Measurements from ENCODE around the gene CCDC116.

The CCDC116 gene

GRCh38 chr22:21646608-21647590, 14.3 kb downstream of the CCDC116 start:
- Histone ChIP-seq H3K27me3 (ENCODE audit: insufficient read depth, low read depth, severe bottlenecking) (no peaks in the 10 kb centered on the region), H3K36me3 (peaks cover 39% of the 10 kb centered on the region), H3K27ac (peak overlapping the region; percentile 59), H3K4me3 (ENCODE audit: low read depth, low read length) (no peak overlapping the region), H3K9me3 (ENCODE audit: severe bottlenecking) (no peaks in the 10 kb centered on the region)
- DNase-seq: peak; percentile 81
- TF ChIP-seq CTCF (IDR thresholded peaks at IDR 0.05; ENCODE audit: low read depth, low read length): peak; percentile 89

GRCh38 chr22:21650280-21650679, 17.7 kb downstream of the CCDC116 start:
- TF ChIP-seq CTCF (IDR thresholded peaks at IDR 0.05; ENCODE audit: low read depth, low read length): no peak
- H3K27ac ChIP-seq: no peak overlapping the region; the same call in 1 of the 2 replicates
- peaks cover 54% of the 10 kb centered on the region for H3K36me3 ChIP-seq

GRCh38 chr22:21650823-21651520, 18.4 kb downstream of the CCDC116 start:
- Histone ChIP-seq H3K4me3 (ENCODE audit: low read depth, low read length) (peak overlapping the region; percentile 94), H3K27me3 (ENCODE audit: insufficient read depth, low read depth, severe bottlenecking) (no peaks in the 10 kb centered on the region), H3K36me3 (peaks cover 60% of the 10 kb centered on the region), H3K27ac (peak overlapping the region; percentile 95), H3K9me3 (ENCODE audit: severe bottlenecking) (no peaks in the 10 kb centered on the region)
- DNase-seq: peak; percentile 24
- TF ChIP-seq CTCF (IDR thresholded peaks at IDR 0.05; ENCODE audit: low read depth, low read length): no peak

More at GRCh38 chr22:21650280-21650679, 17.7 kb downstream of the CCDC116 start:
- Histone ChIP-seq H3K4me3 (ENCODE audit: low read depth, low read length) (no peak overlapping the region), H3K27me3 (ENCODE audit: insufficient read depth, low read depth, severe bottlenecking) (no peaks in the 10 kb centered on the region), H3K9me3 (ENCODE audit: severe bottlenecking) (no peaks in the 10 kb centered on the region)
- DNase-seq: no peak

GRCh38 chr22:21651521-21652009, 19.0 kb downstream of the CCDC116 start:
- Histone ChIP-seq H3K4me3 (ENCODE audit: low read depth, low read length) (peak overlapping the region; percentile 94), H3K27me3 (ENCODE audit: insufficient read depth, low read depth, severe bottlenecking) (no peaks in the 10 kb centered on the region), H3K9me3 (ENCODE audit: severe bottlenecking) (no peaks in the 10 kb centered on the region), H3K27ac (peak overlapping the region; percentile 95), H3K36me3 (peaks cover 59% of the 10 kb centered on the region)
- no peak for TF ChIP-seq CTCF (IDR thresholded peaks at IDR 0.05; ENCODE audit: low read depth, low read length)
- DNase-seq: no peak

GRCh38 chr22:21652010-21652546, 19.5 kb downstream of the CCDC116 start:
- peak; percentile 93 for DNase-seq
- Histone ChIP-seq H3K27ac (peak overlapping the region; percentile 95), H3K36me3 (peaks cover 61% of the 10 kb centered on the region), H3K4me3 (ENCODE audit: low read depth, low read length) (peak overlapping the region; percentile 94), H3K9me3 (ENCODE audit: severe bottlenecking) (no peaks in the 10 kb centered on the region), H3K27me3 (ENCODE audit: insufficient read depth, low read depth, severe bottlenecking) (no peaks in the 10 kb centered on the region)
- TF ChIP-seq CTCF (IDR thresholded peaks at IDR 0.05; ENCODE audit: low read depth, low read length): no peak

All from WERI-Rb-1 (cell line).